Activated naive CD4-positive, alpha-beta T cell treated with anti-CD3 and anti-CD28 coated beads, Interleukin-2, amount 50 U/mL, for 72 hours (primary cell): ENCODE data around the gene GCSAM. TPM values are rescaled to one million over a fixed set of nuclear protein-coding genes. Genes with fewer than 3 reads are reported as not detected.
A peak's percentile ranks its signal among the peaks of the same experiment; 100 is the strongest.

Experiments used
- ATAC-seq, 2 donors: fragments of 150-1000 bp; cut with Tn5 transposase; 2 replicates each; pipeline ENCODE4 v1.10.0; 2021; ENCODE audit warnings: mild to moderate bottlenecking in 2 of 2, moderate library complexity in 2 of 2
- DNase-seq, 2 donors: peaks; one replicate each; pipeline ENCODE4 v3.0.0; 2021 to 2022; ENCODE audit warnings: low spot score in 2 of 2
- H3K27ac Mint-ChIP-seq, 2 donors: one replicate each; pipeline ENCODE4 v1.8.0; 2022; ENCODE audit warnings: mild to moderate bottlenecking in 2 of 2, mixed read lengths in 2 of 2
- H3K36me3 Mint-ChIP-seq, 2 donors: one replicate each; pipeline ENCODE4 v1.8.0; 2022; ENCODE audit warnings: mixed read lengths in 2 of 2
- H3K9me3 Mint-ChIP-seq, 2 donors: one replicate each; pipeline ENCODE4 v1.8.0; 2022; ENCODE audit warnings: mixed read lengths in 2 of 2
- total RNA-seq, 2 donors: library from RNA; stranded (reverse); gene quantifications; one replicate each; pipeline ENCODE4 v1.2.3, GENCODE V29; 2022

The GCSAM gene
- total RNA-seq, 2 donors from 2014 or later, result 5.2 to 23.7 TPM

DNA sequence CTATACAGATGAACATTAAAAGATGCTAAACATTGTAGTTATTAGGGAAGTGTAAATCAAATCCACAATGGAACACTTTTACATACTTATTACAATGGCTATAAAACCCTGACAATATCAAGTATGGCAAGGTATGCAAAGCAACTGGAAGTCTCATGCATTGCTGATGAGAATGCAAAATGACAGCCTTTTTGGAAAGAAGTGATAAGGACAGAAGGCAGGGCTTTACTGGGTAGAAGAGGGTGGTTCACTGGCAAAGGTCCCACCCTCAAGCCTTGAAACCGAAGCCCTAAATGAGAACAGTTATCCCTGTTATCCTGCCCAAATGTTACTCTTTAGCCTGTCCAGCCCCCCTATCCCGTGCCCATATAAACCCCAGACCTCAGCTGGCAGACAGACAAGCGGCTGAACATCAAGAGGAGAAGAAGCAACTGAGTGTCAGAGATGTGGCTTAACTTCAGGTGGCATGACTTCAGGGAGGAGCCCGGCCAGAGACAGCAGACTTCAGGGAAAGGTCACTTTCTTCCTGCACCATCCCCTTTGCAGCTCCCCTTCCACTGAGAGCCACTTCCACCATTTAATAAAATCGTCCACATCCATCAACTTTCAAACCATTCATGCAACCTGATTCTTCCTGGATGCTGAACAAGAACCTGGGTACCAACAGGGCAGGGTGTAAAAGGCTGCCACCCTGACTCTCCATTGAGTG, 732 bp upstream of the GCSAM start:
- Mint-ChIP-seq H3K36me3 (peaks cover 0 to 14% of the 10 kb centered on the region in 2 donors), H3K9me3 (no peaks in the 10 kb centered on the region), H3K27ac (peak overlapping the region; percentile 75 to 87)
- no peak for DNase-seq
- no peak for ATAC-seq

DNA sequence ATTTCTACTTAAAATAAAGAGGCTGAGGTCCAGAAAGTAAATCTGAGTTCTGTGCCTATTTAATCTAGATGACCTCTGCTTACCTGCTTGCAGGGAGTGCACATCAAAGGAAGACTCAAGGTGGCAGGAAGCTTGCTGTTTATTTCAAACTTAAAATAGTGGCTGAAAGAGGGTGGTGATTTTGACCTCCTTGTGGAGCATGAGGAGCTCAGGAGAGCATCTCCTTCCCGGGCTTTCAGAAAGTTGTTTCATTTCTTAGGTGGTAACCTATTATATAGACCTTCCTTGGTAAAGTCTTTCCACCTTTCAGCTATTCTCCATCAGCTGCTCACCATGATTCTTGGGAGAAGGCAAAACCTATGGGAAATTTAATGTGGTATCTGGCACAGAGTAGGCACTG, 494 bp downstream of the GCSAM start:
- Mint-ChIP-seq H3K27ac (peak overlapping the region; percentile 53 to 87), H3K36me3 (peaks cover 0 to 14% of the 10 kb centered on the region in 2 donors), H3K9me3 (no peaks in the 10 kb centered on the region)
- ATAC-seq, result peak in 1 of 2 donors; percentile 2
- no peak for DNase-seq

DNA sequence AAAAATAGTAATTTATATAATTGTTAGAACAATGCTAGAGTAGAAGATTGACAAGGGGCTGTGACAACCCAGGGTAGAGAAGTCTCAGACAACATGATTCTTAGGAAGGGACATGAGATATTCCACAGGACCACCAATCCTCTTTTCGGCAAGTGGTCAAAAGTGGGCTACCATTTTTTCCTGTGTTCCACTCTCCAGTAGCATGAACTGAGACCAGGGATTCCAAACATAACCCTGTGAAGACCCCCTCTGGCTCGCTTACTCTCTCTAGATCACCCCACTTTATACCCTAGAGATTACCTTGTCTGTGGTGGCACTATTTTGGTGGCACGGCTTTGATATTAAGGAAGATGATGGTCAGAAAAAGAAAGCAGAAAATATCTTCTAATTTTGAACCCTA, 960 bp downstream of the GCSAM start:
- Mint-ChIP-seq H3K36me3 (peaks cover 0 to 17% of the 10 kb centered on the region in 2 donors), H3K27ac (peak overlapping the region; percentile 57 to 87), H3K9me3 (no peaks in the 10 kb centered on the region)
- DNase-seq (no peak), ATAC-seq (no peak)

DNA sequence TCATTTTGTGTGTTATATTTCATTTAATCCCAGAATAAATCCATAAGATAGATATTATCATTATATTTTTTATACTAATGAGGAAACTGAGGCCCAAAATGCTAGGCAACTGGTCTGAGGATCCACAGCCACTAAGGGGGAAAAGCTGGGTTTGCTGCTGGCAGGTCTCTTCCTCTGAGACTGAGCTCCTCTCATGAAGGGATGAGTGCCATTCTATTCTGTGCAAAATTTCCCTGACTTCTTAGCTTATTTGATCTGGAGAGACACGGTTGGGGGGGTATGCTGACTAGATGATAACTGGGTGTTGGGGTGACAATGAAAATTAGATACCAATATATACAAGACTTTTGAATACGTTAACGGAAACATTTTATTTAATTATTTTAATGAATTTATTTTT, 1.9 kb downstream of the GCSAM start:
- DNase-seq (no peak), ATAC-seq (no peak)
- Mint-ChIP-seq H3K27ac (no peak overlapping the region), H3K36me3 (peaks cover 0 to 27% of the 10 kb centered on the region in 2 donors), H3K9me3 (no peaks in the 10 kb centered on the region)

DNA sequence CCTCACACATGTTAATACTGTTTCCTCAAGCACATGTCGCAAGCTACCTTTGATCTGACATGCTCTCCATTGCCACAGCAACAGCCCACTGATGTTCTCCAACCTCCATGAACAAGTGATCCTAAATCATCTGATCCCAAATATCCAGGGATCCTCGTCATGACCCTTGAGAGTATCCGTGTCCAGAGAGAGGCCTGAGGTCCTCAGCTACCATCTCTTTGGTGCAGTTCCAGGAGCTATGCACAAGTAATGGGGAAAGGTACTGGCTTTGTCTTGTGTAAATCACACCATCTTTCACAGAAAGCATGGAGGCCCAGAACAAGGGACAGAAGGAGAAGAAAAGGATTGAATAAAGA, 2.4 kb downstream of the GCSAM start:
- Mint-ChIP-seq H3K36me3 (peaks cover 0 to 32% of the 10 kb centered on the region in 2 donors), H3K9me3 (no peaks in the 10 kb centered on the region), H3K27ac (peak overlapping the region; percentile 14 to 84)
- DNase-seq (no peak), ATAC-seq (no peak)

DNA sequence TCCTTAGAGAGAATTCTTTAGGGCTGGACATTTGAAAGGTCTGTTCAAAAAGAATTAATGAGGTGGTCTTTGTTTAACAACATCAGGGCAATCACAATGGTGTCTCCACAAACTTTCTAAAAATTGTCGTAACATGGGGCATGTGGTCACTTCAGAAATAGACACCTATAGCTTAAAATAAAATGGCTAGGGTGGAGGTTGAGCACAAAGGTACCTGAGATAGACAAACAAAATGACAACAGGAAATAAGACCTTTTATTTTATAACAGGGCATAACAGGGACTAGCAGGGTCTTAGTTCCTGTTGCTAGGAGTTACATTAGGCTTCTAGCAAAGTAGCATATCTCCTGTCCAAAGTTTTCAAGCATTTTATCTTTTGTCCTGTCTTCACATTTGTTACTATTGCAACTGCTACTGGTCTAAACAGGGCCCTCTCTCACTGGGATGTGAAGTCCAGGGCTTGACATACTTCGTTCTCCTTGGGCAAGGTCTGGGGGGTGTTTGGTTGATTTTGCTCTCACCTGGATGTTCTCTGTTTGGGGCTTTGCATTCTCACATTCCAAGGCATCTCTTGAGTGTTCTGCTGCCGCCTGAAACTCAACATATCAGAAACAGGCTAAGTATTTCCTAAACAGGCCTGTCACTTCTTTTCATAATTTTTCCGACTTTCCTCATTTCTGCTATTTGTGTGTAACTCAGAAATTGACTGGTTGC, 3.0 kb downstream of the GCSAM start:
- peak overlapping the region; percentile 63 to 84 for H3K27ac Mint-ChIP-seq
- no peaks in the 10 kb centered on the region for H3K9me3 Mint-ChIP-seq
- no peak for DNase-seq
- no peak for ATAC-seq
- H3K36me3 Mint-ChIP-seq, result peaks cover 0 to 37% of the 10 kb centered on the region in 2 donors

DNA sequence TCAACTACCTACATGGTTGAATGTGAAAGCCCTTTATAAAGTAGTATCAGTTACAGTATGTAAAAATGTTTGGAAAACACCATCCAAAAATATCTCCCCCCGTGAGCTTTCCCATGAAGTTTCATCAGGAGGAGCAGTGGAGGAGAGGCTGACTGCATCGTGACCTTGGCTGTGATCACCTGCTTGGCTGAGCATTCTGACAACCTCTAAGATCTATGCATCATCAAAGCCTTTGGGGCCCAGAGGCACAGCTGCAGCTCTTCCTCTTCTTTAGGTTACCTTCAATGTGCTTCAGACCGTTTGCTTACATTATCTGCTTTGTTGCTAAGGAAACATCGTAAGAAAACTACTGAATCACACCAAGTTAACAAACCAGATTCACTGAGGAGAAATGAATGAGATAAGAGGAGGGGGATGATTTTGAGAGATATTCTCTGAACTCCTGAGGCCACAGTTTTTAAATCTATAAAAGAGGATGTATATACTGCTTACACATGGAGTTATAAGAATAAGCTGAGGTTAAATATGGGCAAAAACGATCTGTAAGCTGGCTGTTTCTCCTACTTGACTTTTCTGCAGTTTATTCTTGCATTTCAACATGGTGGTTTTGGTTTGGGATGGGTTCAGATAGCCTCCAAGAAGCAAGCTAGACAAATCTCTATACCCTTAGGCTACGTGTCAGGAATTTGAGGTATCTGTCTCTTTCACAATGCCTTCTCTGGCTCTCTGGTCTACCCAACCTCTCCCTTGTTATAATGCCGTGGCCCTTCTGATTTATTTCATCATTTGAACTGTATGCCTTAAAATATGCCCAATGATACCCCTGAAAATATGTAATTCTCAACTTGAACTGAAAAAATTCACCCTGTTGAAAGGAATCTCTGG, 4.0 kb downstream of the GCSAM start:
- ATAC-seq (peak; percentile 60 to 82), DNase-seq (peak in 1 of 2 donors; percentile 53)
- Mint-ChIP-seq H3K36me3 (peaks cover 0 to 43% of the 10 kb centered on the region in 2 donors), H3K9me3 (no peaks in the 10 kb centered on the region), H3K27ac (peak overlapping the region; percentile 63 to 75)

DNA sequence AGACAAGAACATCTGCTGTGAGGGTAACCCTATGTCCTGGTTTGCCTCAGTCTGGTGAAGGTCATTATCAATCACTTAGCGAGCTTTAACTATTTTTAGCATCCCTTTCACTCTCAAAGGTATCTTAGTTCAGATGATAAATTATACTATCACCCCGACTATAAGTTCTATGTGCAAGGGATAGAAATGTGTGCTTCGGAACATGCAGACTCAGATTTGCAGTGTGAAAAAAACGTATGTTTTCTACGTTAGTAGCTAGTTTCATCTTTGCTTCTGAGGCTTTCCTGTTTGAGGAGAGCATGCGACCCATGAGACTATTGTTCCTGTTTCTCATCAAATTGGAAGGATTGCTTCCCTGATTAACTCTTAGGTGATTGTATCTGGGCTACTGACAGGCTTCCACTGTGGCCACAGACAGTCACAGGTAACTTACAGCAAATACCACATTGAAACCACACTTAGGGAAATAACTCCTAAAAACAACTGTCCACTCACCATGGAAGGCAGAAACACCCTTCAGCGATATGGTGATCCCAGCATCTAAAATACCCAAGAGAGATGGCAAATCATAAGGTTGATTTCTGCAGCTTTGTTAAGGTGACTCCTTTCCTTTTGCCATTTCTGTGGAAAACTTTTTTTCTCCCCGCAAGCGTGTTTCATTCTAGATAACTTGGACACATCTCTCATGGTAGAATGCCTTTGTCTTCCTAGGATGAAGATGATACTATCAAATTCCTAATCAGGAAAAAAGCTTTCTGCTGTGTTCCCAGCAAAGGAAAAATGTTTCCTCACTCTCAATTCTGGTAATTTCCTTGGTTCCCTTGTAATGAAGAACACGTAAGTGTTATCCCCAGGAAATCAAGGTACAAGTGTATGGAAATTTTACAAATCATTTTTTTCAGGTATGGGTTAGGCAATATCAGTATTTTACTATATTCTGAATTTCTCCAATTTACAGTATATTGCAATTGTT, 5.2 kb downstream of the GCSAM start:
- ATAC-seq (peak; percentile 18 to 44), DNase-seq (no peak)
- Mint-ChIP-seq H3K27ac (peak overlapping the region; percentile 61 to 92), H3K36me3 (peaks cover 0 to 49% of the 10 kb centered on the region in 2 donors), H3K9me3 (no peaks in the 10 kb centered on the region)

DNA sequence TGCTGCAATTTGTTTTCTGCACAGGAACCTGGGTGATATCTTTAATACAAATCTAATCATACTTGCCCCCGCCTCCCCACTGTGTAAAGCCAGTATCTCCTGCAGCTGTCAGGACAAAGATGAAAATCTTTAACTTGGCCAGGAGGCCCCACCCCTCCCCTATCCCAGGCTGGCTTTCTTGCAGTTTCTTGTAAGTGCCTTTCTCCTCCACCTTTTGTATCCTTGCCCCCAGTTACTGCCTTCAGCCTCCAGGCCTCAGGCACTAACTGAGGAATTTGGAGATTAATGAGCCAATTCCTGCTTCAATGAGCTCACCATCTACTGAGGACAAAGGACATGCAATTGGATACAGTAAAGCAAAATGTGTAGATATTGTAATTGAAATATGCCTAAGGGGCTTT, 6.5 kb downstream of the GCSAM start:
- ATAC-seq (no peak), DNase-seq (no peak)
- Mint-ChIP-seq H3K36me3 (peaks cover 0 to 53% of the 10 kb centered on the region in 2 donors), H3K9me3 (no peaks in the 10 kb centered on the region), H3K27ac (peak overlapping the region; percentile 61 to 85)

DNA sequence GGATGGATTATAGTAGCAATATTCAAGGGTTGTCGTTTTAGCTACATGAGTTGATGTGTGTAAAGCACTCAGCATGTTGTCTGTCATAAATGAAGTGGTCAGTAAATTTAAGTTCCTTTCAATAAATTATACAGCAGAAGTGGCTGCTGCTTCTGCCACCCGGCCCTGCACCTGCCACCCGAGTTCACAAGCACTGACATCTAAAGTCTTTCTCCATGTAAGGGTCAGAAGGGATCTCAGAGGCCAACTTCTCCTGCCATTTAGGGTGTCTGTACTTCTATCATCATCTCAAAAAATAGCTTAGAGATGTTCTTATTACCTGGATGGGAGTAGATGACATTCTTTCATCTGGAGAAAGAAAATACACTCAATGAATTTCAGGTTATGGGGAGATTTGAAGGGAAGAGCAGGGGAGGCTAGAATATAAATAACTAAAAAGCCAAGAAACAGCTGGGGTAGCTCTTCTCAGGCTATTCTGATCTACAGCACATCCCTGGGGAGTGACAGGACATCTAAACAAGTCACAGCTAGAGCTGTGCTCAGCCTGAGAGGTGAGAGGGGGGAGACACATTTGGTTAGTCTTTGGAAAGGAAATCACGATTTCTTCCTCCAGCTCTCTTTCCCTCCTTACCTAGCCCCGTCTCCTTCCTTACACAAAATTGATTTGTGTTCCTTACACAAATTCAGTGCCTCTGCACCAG, 8.0 kb downstream of the GCSAM start:
- Mint-ChIP-seq H3K9me3 (no peaks in the 10 kb centered on the region), H3K36me3 (peaks cover 0 to 45% of the 10 kb centered on the region in 2 donors), H3K27ac (no peak overlapping the region)
- no peak for ATAC-seq
- DNase-seq, result no peak

DNA sequence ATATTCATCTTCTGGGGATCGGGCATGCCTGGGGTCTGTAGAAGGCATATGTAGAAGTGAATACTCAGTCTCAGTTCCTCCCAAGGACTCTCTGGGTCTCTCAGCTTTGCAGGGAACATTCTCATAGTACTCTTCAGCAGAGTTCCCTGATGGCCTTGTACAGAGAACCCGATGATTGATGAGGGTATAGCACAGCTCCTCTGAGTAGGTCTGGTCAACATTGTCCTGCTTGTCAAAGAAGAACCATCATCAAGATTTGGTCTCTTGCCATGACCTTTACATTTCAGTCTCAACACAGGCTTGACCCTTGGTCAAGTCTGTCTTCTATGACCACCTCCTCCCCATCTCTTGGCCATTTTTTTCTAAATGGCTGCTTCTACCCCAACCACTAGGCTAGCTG, 9.5 kb downstream of the GCSAM start:
- peaks cover 0 to 45% of the 10 kb centered on the region in 2 donors for H3K36me3 Mint-ChIP-seq
- no peak for ATAC-seq

DNA sequence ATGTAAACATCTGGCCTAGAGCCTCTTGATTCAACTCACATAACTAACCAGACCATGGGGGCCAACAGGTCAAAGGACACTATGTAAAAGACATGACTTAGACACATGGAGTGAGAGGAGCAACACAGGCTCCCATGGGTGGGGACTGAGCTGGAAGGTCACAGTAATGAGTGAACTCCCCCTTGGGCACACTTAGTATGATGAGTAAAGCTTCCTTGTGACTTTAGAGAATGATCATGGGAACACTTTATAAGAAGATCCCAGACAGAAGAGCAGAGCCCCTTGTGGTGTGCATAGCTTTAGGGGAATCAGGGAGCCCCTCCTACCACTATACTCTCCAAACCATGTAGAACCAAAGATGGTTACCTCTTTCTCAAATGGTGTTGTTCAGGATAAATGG, 10.2 kb downstream of the GCSAM start:
- DNase-seq (no peak), ATAC-seq (no peak)
- no peaks in the 10 kb centered on the region for H3K9me3 Mint-ChIP-seq
- H3K27ac Mint-ChIP-seq, result no peak overlapping the region
- H3K36me3 Mint-ChIP-seq, result peaks cover 0 to 45% of the 10 kb centered on the region in 2 donors

More for the DNA sequence above, 9.5 kb downstream of the GCSAM start:
- Mint-ChIP-seq H3K27ac (peak overlapping the region in 1 of 2 donors; percentile 61), H3K9me3 (no peaks in the 10 kb centered on the region)
- DNase-seq, result no peak

DNA sequence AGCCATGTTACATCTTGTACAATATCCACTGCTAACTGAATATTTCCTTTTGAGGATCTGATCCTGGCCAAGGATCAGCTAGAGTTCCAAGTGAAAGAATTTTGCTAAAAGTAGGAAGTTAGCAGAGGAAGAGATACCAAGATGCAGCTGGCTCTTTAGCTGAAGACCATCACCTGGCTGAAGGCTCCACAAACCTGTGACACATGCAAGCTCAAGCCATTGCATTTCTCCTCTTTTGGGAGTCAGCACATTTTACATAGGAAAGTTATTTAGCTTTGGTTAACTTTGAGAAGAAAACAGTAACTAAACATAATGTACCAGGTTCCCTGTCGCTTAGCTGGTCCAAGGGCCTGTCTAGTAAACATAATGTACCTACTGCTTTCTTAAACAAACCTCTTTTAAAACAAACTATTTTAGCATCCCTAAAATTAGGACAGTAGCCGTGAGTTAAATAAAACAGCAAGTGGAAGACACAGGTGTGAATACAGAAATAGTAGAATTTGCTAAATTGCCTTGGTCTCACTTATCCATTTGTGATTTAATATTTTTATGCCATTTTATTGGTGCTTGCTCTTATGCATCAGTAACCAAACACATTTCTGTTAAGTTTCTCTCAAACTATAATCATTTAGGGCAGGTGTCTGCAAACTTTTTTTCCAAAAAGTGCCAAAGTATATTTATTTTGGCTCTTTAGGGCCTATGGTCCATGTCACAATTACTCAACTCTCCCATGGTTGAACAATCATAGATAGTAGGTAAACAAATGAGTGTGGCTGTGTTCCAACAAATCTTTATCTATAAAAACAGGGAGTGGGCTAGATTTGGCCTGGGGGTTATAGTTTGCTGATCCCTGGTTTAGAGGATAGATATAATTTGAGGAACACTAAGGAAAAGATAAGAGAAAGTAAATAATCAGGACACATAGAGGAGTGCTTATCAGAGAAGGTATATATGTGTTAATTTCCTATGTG, 11.2 kb downstream of the GCSAM start:
- ATAC-seq, result no peak
- H3K27ac Mint-ChIP-seq, result no peak overlapping the region

DNA sequence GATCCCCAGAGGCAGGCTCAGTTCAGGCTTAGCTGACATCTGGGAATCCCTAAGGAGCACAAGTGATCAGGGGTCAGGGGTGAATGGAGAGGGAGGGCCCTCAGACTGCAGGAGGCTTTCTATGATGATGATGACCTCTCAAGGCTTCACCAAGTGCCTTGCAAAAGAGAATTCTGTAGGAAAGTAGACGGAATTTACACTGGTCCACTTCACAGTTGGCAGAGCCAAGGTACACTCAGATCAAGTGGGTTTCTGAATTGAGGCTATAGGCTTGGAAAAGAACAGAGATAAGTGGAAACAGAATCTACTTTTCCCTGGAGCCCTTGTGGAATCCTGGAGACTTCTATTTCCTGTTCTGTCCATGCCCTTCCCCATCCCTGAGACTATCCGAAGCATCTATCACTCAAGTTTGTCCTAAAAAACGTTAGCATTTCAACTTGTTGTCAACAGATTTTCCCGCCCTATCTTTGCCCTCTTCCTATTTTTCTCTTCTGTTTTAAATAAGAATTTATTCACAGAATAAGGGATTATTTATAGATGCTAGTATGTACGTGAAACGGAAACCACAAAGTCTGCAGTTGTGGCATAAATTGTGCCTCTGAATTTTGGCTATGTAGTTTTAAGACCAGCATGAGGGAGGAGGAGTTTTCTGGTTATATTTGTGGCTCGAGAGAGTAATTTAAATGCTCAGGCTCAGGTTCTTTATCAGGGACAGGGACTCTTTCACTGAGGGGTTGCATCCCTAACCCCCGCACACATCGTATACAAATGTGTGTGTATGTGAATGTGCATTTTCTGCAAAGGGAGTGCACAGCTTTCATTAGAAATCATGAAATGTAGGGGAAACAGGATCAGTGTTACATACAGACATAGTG, 12.8 kb downstream of the GCSAM start:
- Mint-ChIP-seq H3K27ac (no peak overlapping the region), H3K9me3 (no peaks in the 10 kb centered on the region), H3K36me3 (peaks cover 0 to 23% of the 10 kb centered on the region in 2 donors)
- no peak for DNase-seq
- no peak for ATAC-seq

More for the DNA sequence above, 11.2 kb downstream of the GCSAM start:
- Mint-ChIP-seq H3K36me3 (peaks cover 0 to 40% of the 10 kb centered on the region in 2 donors), H3K9me3 (no peaks in the 10 kb centered on the region)
- no peak for DNase-seq
